Measurements from ENCODE around the gene LRP2. TPM values are rescaled to one million over a fixed set of nuclear protein-coding genes. Genes with fewer than 3 reads are reported as not detected.

LRP2 gene
- total and polyA plus RNA-seq, 4 donors, result 0.19 to 5.7 (median 0.40) TPM

- 90% methylated on average over 3 of the region's 3 CpGs for WGBS
- H3K9me3 ChIP-seq (ENCODE audit: control insufficient read depth in 4 of 4, low read length in 3 of 4), result no peaks in the 10 kb centered on the region
- no peaks in the 10 kb centered on the region for H3K27me3 ChIP-seq (ENCODE audit: control insufficient read depth in 4 of 4, insufficient read depth in 4 of 4, low read length in 3 of 4)
- DNase-seq (ENCODE audit: low spot score), result no peak
- peaks cover 0 to 7% (median 0%) of the 10 kb centered on the region in 4 donors for H3K36me3 ChIP-seq (ENCODE audit: control insufficient read depth in 4 of 4, insufficient read depth in 3 of 4, low read depth in 1 of 4, low read length in 3 of 4)
- TF ChIP-seq YY1 (IDR thresholded peaks at IDR 0.05), result no peak
- TF ChIP-seq GABPA (IDR thresholded peaks at IDR 0.05 in 1 of 2, conservative IDR thresholded peaks at IDR 0.05 in 1 of 2), result no peak
- no peak for TF ChIP-seq MAX (IDR thresholded peaks at IDR 0.05)
- no peak for TF ChIP-seq ZBTB33 (IDR thresholded peaks at IDR 0.05)
- no peak for TF ChIP-seq JUND (IDR thresholded peaks at IDR 0.05)
- TF ChIP-seq TAF1 (conservative IDR thresholded peaks at IDR 0.05), result no peak
- TF ChIP-seq RXRA (IDR thresholded peaks at IDR 0.05), result no peak
- no peak for TF ChIP-seq CTCF (IDR thresholded peaks at IDR 0.05; ENCODE audit: low read depth, low read length, missing input control)
- TF ChIP-seq ATF3 (IDR thresholded peaks at IDR 0.05), result no peak
- no peak for TF ChIP-seq NR2F2 (IDR thresholded peaks at IDR 0.05)
- no peak for TF ChIP-seq SP1 (IDR thresholded peaks at IDR 0.05)
- no peak for TF ChIP-seq FOXA2 (IDR thresholded peaks at IDR 0.05)
- no peak for TF ChIP-seq REST (IDR thresholded peaks at IDR 0.05)
- TF ChIP-seq HNF4A (conservative IDR thresholded peaks at IDR 0.05), result no peak
- no peak for TF ChIP-seq RAD21 (IDR thresholded peaks at IDR 0.05)
- TF ChIP-seq EGR1 (IDR thresholded peaks at IDR 0.05; ENCODE audit: low read depth in 2 of 2), result no peak
- TF ChIP-seq HNF4G (IDR thresholded peaks at IDR 0.05), result no peak
- no peak for TF ChIP-seq FOXA1 (IDR thresholded peaks at IDR 0.05)
- no peak overlapping the region for H3K27ac ChIP-seq (ENCODE audit: low read depth in 1 of 2, low read length in 2 of 2)
- H3K9ac ChIP-seq (ENCODE audit: low read depth in 1 of 2, low read length in 2 of 2), result no peak overlapping the region
- no peaks in the 10 kb centered on the region for H3K4me1 ChIP-seq (ENCODE audit: control insufficient read depth in 4 of 4, insufficient read depth in 4 of 4, low read length in 3 of 4)
- no peak overlapping the region for H3K4me3 ChIP-seq (ENCODE audit: low read depth in 1 of 3, low read length in 3 of 3)
These were observed 173.2 kb downstream of the LRP2 start for GRCh38 chr2:169189132-169189531.

Data from liver (tissue), 9 donors.